ENCODE results near the gene MEIS2. TPM values are rescaled to one million over a fixed set of nuclear protein-coding genes. Genes with fewer than 3 reads are reported as not detected.

The MEIS2 gene
- total RNA-seq, 1 donor from 2014 or later, result 6.7 TPM

GRCh38 chr15:36882487-36883131 is 217.7 kb downstream of the MEIS2 start:
- TF ChIP-seq CTCF (IDR thresholded peaks at IDR 0.05; ENCODE audit: insufficient read depth, low read length, poor library complexity, severe bottlenecking), result no peak
- Histone ChIP-seq H3K27me3 (ENCODE audit: control insufficient read depth, insufficient read depth, low read length) (peaks cover 90% of the 10 kb centered on the region), H3K4me3 (ENCODE audit: low read depth, low read length) (no peak overlapping the region), H3K36me3 (ENCODE audit: control insufficient read depth, insufficient read depth, low read length) (no peaks in the 10 kb centered on the region)
- no peak for DNase-seq (ENCODE audit: low read depth)

- no peak for TF ChIP-seq CTCF (IDR thresholded peaks at IDR 0.05; ENCODE audit: insufficient read depth, low read length, poor library complexity, severe bottlenecking)
- no peak for DNase-seq (ENCODE audit: low read depth)
- Histone ChIP-seq H3K27me3 (ENCODE audit: control insufficient read depth, insufficient read depth, low read length) (peaks cover 84% of the 10 kb centered on the region), H3K36me3 (ENCODE audit: control insufficient read depth, insufficient read depth, low read length) (no peaks in the 10 kb centered on the region), H3K4me3 (ENCODE audit: low read depth, low read length) (no peak overlapping the region)
Measured at GRCh38 chr15:36882056-36882455, 218.3 kb downstream of the MEIS2 start.

GRCh38 chr15:36881516-36881915 is 218.8 kb downstream of the MEIS2 start:
- H3K27me3 ChIP-seq (ENCODE audit: control insufficient read depth, insufficient read depth, low read length), result peaks cover 81% of the 10 kb centered on the region
- no peak for TF ChIP-seq CTCF (IDR thresholded peaks at IDR 0.05; ENCODE audit: insufficient read depth, low read length, poor library complexity, severe bottlenecking)
- H3K4me3 ChIP-seq (ENCODE audit: low read depth, low read length), result no peak overlapping the region
- DNase-seq (ENCODE audit: low read depth), result no peak
- no peaks in the 10 kb centered on the region for H3K36me3 ChIP-seq (ENCODE audit: control insufficient read depth, insufficient read depth, low read length)

GRCh38 chr15:36880913-36881460 is 219.4 kb downstream of the MEIS2 start:
- Histone ChIP-seq H3K4me3 (ENCODE audit: low read depth, low read length) (no peak overlapping the region), H3K36me3 (ENCODE audit: control insufficient read depth, insufficient read depth, low read length) (no peaks in the 10 kb centered on the region), H3K27me3 (ENCODE audit: control insufficient read depth, insufficient read depth, low read length) (peaks cover 76% of the 10 kb centered on the region)
- no peak for DNase-seq (ENCODE audit: low read depth)
- no peak for TF ChIP-seq CTCF (IDR thresholded peaks at IDR 0.05; ENCODE audit: insufficient read depth, low read length, poor library complexity, severe bottlenecking)

- H3K27me3 ChIP-seq (ENCODE audit: control insufficient read depth, insufficient read depth, low read length), result peaks cover 70% of the 10 kb centered on the region
- TF ChIP-seq CTCF (IDR thresholded peaks at IDR 0.05; ENCODE audit: insufficient read depth, low read length, poor library complexity, severe bottlenecking), result no peak
- peak overlapping the region; percentile 16 for H3K4me3 ChIP-seq (ENCODE audit: low read depth, low read length)
- H3K36me3 ChIP-seq (ENCODE audit: control insufficient read depth, insufficient read depth, low read length), result no peaks in the 10 kb centered on the region
- DNase-seq (ENCODE audit: low read depth), result no peak
Measured at GRCh38 chr15:36880224-36880912, 220.0 kb downstream of the MEIS2 start.

All from kidney epithelial cell (primary cell).